C4-2B (cell line): ENCODE data around the gene SYT14.

Experiments
- ZFX ChIP-seq: fragments of 450-650 bp; IDR thresholded peaks from 2 replicates; pipeline ENCODE4 v1.6.1; 2017
- TF ChIP-seq, protein P1 (sequence below): fragments of 450-650 bp; conservative IDR thresholded peaks from 2 replicates; pipeline ENCODE4 v1.5.1; 2017; ENCODE audit warnings: mild to moderate bottlenecking

DNA sequence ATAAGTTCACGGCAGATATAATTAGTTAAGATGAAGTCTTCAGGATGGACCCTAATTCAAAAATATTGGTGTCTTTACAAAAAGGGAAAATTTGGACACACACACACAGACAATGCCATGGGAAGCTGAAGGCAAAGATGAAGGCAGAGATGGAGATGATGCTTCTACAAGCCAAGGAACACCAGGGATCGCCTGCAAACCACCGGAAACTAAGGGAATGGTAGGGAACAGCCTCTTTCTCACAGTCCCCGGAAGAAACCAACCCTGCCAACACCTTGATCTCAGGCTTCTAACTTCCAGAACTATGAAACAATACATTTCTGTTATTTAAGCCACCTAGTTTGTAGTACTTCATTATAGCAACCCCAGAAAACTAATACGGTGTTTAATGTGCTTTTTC is 279.5 kb downstream of the SYT14 start:
- TF ChIP-seq, protein P1, sequence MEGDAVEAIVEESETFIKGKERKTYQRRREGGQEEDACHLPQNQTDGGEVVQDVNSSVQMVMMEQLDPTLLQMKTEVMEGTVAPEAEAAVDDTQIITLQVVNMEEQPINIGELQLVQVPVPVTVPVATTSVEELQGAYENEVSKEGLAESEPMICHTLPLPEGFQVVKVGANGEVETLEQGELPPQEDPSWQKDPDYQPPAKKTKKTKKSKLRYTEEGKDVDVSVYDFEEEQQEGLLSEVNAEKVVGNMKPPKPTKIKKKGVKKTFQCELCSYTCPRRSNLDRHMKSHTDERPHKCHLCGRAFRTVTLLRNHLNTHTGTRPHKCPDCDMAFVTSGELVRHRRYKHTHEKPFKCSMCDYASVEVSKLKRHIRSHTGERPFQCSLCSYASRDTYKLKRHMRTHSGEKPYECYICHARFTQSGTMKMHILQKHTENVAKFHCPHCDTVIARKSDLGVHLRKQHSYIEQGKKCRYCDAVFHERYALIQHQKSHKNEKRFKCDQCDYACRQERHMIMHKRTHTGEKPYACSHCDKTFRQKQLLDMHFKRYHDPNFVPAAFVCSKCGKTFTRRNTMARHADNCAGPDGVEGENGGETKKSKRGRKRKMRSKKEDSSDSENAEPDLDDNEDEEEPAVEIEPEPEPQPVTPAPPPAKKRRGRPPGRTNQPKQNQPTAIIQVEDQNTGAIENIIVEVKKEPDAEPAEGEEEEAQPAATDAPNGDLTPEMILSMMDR, result no peak
- no peak for TF ChIP-seq ZFX
